ENCODE measurements around the gene DEK.

DEK gene

GRCh38 chr6:18293076-18293904, 29.0 kb upstream of the DEK start:
- no peak for TF ChIP-seq CTCF (conservative IDR thresholded peaks at IDR 0.05; ENCODE audit: low read depth, low read length)
- no peak for DNase-seq (ENCODE audit: low read depth)
- H3K4me3 ChIP-seq (ENCODE audit: low read length): no peak overlapping the region

GRCh38 chr6:18289283-18289682, 25.0 kb upstream of the DEK start:
- no peak for DNase-seq (ENCODE audit: low read depth)
- no peak for TF ChIP-seq CTCF (conservative IDR thresholded peaks at IDR 0.05; ENCODE audit: low read depth, low read length)
- H3K4me3 ChIP-seq (ENCODE audit: low read length): no peak overlapping the region

- no peak for DNase-seq (ENCODE audit: low read depth)
- no peak overlapping the region for H3K4me3 ChIP-seq (ENCODE audit: low read length)
- TF ChIP-seq CTCF (conservative IDR thresholded peaks at IDR 0.05; ENCODE audit: low read depth, low read length): no peak
Observed at GRCh38 chr6:18284261-18284660, 19.9 kb upstream of the DEK start.

- DNase-seq (ENCODE audit: low read depth): no peak
- TF ChIP-seq CTCF (conservative IDR thresholded peaks at IDR 0.05; ENCODE audit: low read depth, low read length): no peak
- no peak overlapping the region for H3K4me3 ChIP-seq (ENCODE audit: low read length)
Observed at GRCh38 chr6:18281564-18281963, 17.2 kb upstream of the DEK start.

GRCh38 chr6:18280084-18280483, 15.8 kb upstream of the DEK start:
- DNase-seq (ENCODE audit: low read depth): no peak
- H3K4me3 ChIP-seq (ENCODE audit: low read length): no peak overlapping the region
- TF ChIP-seq CTCF (conservative IDR thresholded peaks at IDR 0.05; ENCODE audit: low read depth, low read length): no peak

- TF ChIP-seq CTCF (conservative IDR thresholded peaks at IDR 0.05; ENCODE audit: low read depth, low read length): no peak
- no peak overlapping the region for H3K4me3 ChIP-seq (ENCODE audit: low read length)
- no peak for DNase-seq (ENCODE audit: low read depth)
Observed at GRCh38 chr6:18279422-18279821, 15.1 kb upstream of the DEK start.

Data from retinal pigment epithelial cell (primary cell).